Hindlimb muscle (tissue), 1 donor: ENCODE data around the gene FOXP1. TPM values are rescaled to one million over a fixed set of nuclear protein-coding genes. Genes with fewer than 3 reads are reported as not detected.

Source experiments
- DNase-seq: peaks from one replicate; pipeline ENCODE4 v3.0.0-alpha.2; 2013
- polyA plus RNA-seq: library from polyadenylated mRNA; unstranded; fragments of 120-200 nt; gene quantifications from one replicate; pipeline ENCODE4 v1.2.1, GENCODE V29; 2013; ENCODE audit not compliant: insufficient read length

The FOXP1 gene
- polyA plus RNA-seq, 1 donor: 18.2 TPM

- no peak for DNase-seq
Observed at GRCh38 chr3:71478568-71478967, 105.0 kb downstream of the FOXP1 start.

- DNase-seq: no peak
Observed at GRCh38 chr3:71476950-71477349, 106.6 kb downstream of the FOXP1 start.

GRCh38 chr3:71469138-71469435 is 114.4 kb downstream of the FOXP1 start:
- DNase-seq: no peak

- DNase-seq: no peak
Observed at GRCh38 chr3:71468311-71469137, 115.0 kb downstream of the FOXP1 start.

- DNase-seq: no peak
Observed at GRCh38 chr3:71466483-71466882, 117.0 kb downstream of the FOXP1 start.

- DNase-seq: no peak
Observed at GRCh38 chr3:71465371-71466036, 118.0 kb downstream of the FOXP1 start.

- DNase-seq: no peak
Observed at GRCh38 chr3:71464613-71465012, 118.9 kb downstream of the FOXP1 start.

GRCh38 chr3:71463617-71464016 is 119.9 kb downstream of the FOXP1 start:
- no peak for DNase-seq

GRCh38 chr3:71462586-71462985 is 120.9 kb downstream of the FOXP1 start:
- no peak for DNase-seq

- no peak for DNase-seq
Observed at GRCh38 chr3:71461749-71462483, 121.6 kb downstream of the FOXP1 start.

GRCh38 chr3:71461114-71461513 is 122.4 kb downstream of the FOXP1 start:
- no peak for DNase-seq

- DNase-seq: no peak
Observed at GRCh38 chr3:71458895-71459294, 124.6 kb downstream of the FOXP1 start.

GRCh38 chr3:71456826-71457225 is 126.7 kb downstream of the FOXP1 start:
- no peak for DNase-seq

- DNase-seq: no peak
Observed at GRCh38 chr3:71456156-71456555, 127.4 kb downstream of the FOXP1 start.

GRCh38 chr3:71454512-71455403 is 128.8 kb downstream of the FOXP1 start:
- DNase-seq: no peak

- DNase-seq: no peak
Observed at GRCh38 chr3:71453822-71454511, 129.6 kb downstream of the FOXP1 start.

GRCh38 chr3:71453319-71453718 is 130.2 kb downstream of the FOXP1 start:
- no peak for DNase-seq

- DNase-seq: no peak
Observed at GRCh38 chr3:71451812-71452211, 131.7 kb downstream of the FOXP1 start.

- DNase-seq: no peak
Observed at GRCh38 chr3:71451060-71451459, 132.5 kb downstream of the FOXP1 start.

GRCh38 chr3:71450162-71450561 is 133.4 kb downstream of the FOXP1 start:
- DNase-seq: no peak

GRCh38 chr3:71447803-71448202 is 135.7 kb downstream of the FOXP1 start:
- DNase-seq: no peak

- no peak for DNase-seq
Observed at GRCh38 chr3:71447197-71447596, 136.3 kb downstream of the FOXP1 start.
